Mesenchymal stem cell (in vitro differentiated cells and primary cell): ENCODE data around the gene RAB3C.

ENCODE experiments used
- DNase-seq: peaks from one replicate; pipeline ENCODE4 v3.0.0-alpha.2; 2013
- H2AFZ ChIP-seq: one replicate; pipeline ENCODE4 v1.6.1; 2013; ENCODE audit warnings: low read depth, mild to moderate bottlenecking, control low read depth, inconsistent platforms, low read length, moderate library complexity
- H2AK5ac ChIP-seq: 2 replicates; pipeline ENCODE4 v1.6.1; 2013; ENCODE audit warnings: low read length, moderate library complexity, mild to moderate bottlenecking, inconsistent platforms; ENCODE audit not compliant: severe bottlenecking
- H2BK120ac ChIP-seq: one replicate; pipeline ENCODE4 v1.6.1; 2013; ENCODE audit warnings: low read depth, mild to moderate bottlenecking, inconsistent platforms, low read length, moderate library complexity
- H2BK12ac ChIP-seq, 2 experiments: one replicate each; pipeline ENCODE4 v1.6.1; 2013; ENCODE audit warnings: inconsistent platforms in 2 of 2, low read length in 2 of 2, mild to moderate bottlenecking in 2 of 2, moderate library complexity in 2 of 2, control low read depth in 1 of 2
- H2BK15ac ChIP-seq: one replicate; pipeline ENCODE4 v1.6.1; 2013; ENCODE audit warnings: mild to moderate bottlenecking, low read depth, inconsistent platforms; ENCODE audit not compliant: poor library complexity, severe bottlenecking
- H2BK5ac ChIP-seq: 2 replicates; pipeline ENCODE4 v1.6.1; 2013; ENCODE audit warnings: low read depth, mild to moderate bottlenecking, low read length, control low read depth, inconsistent platforms; ENCODE audit not compliant: poor library complexity, severe bottlenecking
- H3K14ac ChIP-seq, 2 experiments: one replicate each; pipeline ENCODE4 v1.6.1; 2013; ENCODE audit warnings: inconsistent platforms in 2 of 2, low read length in 2 of 2, control low read depth in 1 of 2, mild to moderate bottlenecking in 1 of 2, moderate library complexity in 1 of 2
- H3K18ac ChIP-seq, 2 experiments: one replicate each; pipeline ENCODE4 v1.6.1; 2013; ENCODE audit warnings: inconsistent platforms in 2 of 2, low read length in 2 of 2, control low read depth in 1 of 2, low read depth in 1 of 2, mild to moderate bottlenecking in 1 of 2
- H3K23ac ChIP-seq, 2 experiments: one replicate each; pipeline ENCODE4 v1.6.1; 2013; ENCODE audit warnings: inconsistent platforms in 2 of 2, low read length in 2 of 2, mild to moderate bottlenecking in 2 of 2, moderate library complexity in 2 of 2, control low read depth in 1 of 2
- H3K27ac ChIP-seq: 2 replicates; pipeline ENCODE4 v1.5.1; 2013; ENCODE audit warnings: mild to moderate bottlenecking, moderate library complexity, low read length, control low read depth, inconsistent platforms; ENCODE audit not compliant: poor library complexity, severe bottlenecking
- H3K27me3 ChIP-seq, 2 experiments: 2 replicates each; pipeline versions ENCODE4 v1.6.1 to v1.7.0; 2013; ENCODE audit warnings: low read length in 2 of 2, mild to moderate bottlenecking in 2 of 2, moderate library complexity in 2 of 2, control low read depth in 1 of 2, inconsistent platforms in 1 of 2; ENCODE audit not compliant: control insufficient read depth in 1 of 2, insufficient read depth in 1 of 2
- H3K36me3 ChIP-seq, 2 experiments: 2 replicates each; pipeline versions ENCODE4 v1.6.1 to v1.7.0; 2013; ENCODE audit warnings: low read length in 2 of 2, control low read depth in 1 of 2, inconsistent platforms in 1 of 2, low read depth in 1 of 2, mild to moderate bottlenecking in 1 of 2; ENCODE audit not compliant: insufficient read depth in 2 of 2, control insufficient read depth in 1 of 2
- H3K4ac ChIP-seq, 2 experiments: one replicate each; pipeline ENCODE4 v1.6.1; 2013; ENCODE audit warnings: inconsistent platforms in 2 of 2, low read length in 2 of 2, mild to moderate bottlenecking in 2 of 2, moderate library complexity in 2 of 2, control low read depth in 1 of 2, low read depth in 1 of 2
- H3K4me1 ChIP-seq: 2 replicates; pipeline ENCODE4 v1.6.1; 2013; ENCODE audit warnings: low read depth, low read length, control low read depth; ENCODE audit not compliant: control insufficient read depth, insufficient read depth
- H3K4me2 ChIP-seq: 2 replicates; pipeline ENCODE4 v1.6.1; 2013; ENCODE audit warnings: low read length, mild to moderate bottlenecking, inconsistent platforms; ENCODE audit not compliant: poor library complexity, severe bottlenecking
- H3K4me3 ChIP-seq, 2 experiments: 2 replicates each; pipeline versions ENCODE4 v1.5.1 to v1.7.0; 2013; ENCODE audit warnings: low read length in 2 of 2, mild to moderate bottlenecking in 2 of 2, control low read depth in 1 of 2, low read depth in 1 of 2; ENCODE audit not compliant: insufficient read depth in 1 of 2
- H3K79me1 ChIP-seq: replicated peaks from 2 replicates; pipeline ENCODE4 v1.6.1; 2013; ENCODE audit warnings: mild to moderate bottlenecking, control low read depth, low read length, inconsistent platforms; ENCODE audit not compliant: poor library complexity, severe bottlenecking
- H3K9ac ChIP-seq: 2 replicates; pipeline ENCODE4 v1.7.0; 2013; ENCODE audit warnings: mild to moderate bottlenecking, low read length, moderate library complexity
- H3K9me3 ChIP-seq: 2 replicates; pipeline ENCODE4 v1.7.0; 2013; ENCODE audit warnings: mild to moderate bottlenecking, low read length; ENCODE audit not compliant: control insufficient read depth
- H4K8ac ChIP-seq: one replicate; pipeline ENCODE4 v1.6.1; 2013; ENCODE audit warnings: inconsistent platforms, mild to moderate bottlenecking, low read length, moderate library complexity
- H4K91ac ChIP-seq: one replicate; pipeline ENCODE4 v1.6.1; 2013; ENCODE audit warnings: mild to moderate bottlenecking, low read length, inconsistent platforms
- WGBS: methylation state at CpG from one replicate; pipeline ENCODE4 v1.1.7; 2013; ENCODE audit warnings: mixed read lengths; 5-methylcytosine and 5-hydroxymethylcytosine counted together

RAB3C gene

GRCh38 chr5:58854441-58854840 is 271.6 kb downstream of the RAB3C start:
- no peak overlapping the region for H3K14ac ChIP-seq
- H2AFZ ChIP-seq, result no peak overlapping the region
- H3K36me3 ChIP-seq, result no peaks in the 10 kb centered on the region
- H3K23ac ChIP-seq, result no peak overlapping the region
- no peak overlapping the region for H4K8ac ChIP-seq
- H2BK120ac ChIP-seq, result no peak overlapping the region
- peaks cover 1% of the 10 kb centered on the region for H3K4me1 ChIP-seq
- H3K4ac ChIP-seq, result no peak overlapping the region
- H3K27ac ChIP-seq, result no peak overlapping the region
- DNase-seq, result no peak
- H3K9ac ChIP-seq, result no peak overlapping the region
- H3K27me3 ChIP-seq, result peaks cover 8 to 15% of the 10 kb centered on the region in 2 experiments
- no peak overlapping the region for H2BK12ac ChIP-seq
- H3K9me3 ChIP-seq, result no peaks in the 10 kb centered on the region
- H4K91ac ChIP-seq, result no peak overlapping the region
- H2BK15ac ChIP-seq, result no peak overlapping the region
- no peak overlapping the region for H3K4me3 ChIP-seq
- no peak overlapping the region for H3K18ac ChIP-seq
- H3K79me1 ChIP-seq, result no peaks in the 10 kb centered on the region
- no peak overlapping the region for H2BK5ac ChIP-seq
- 96% methylated on average over 2 of the region's 2 CpGs for WGBS
- H3K4me2 ChIP-seq, result no peak overlapping the region
- no peak overlapping the region for H2AK5ac ChIP-seq

- Histone ChIP-seq H2BK12ac (no peak overlapping the region), H3K14ac (no peak overlapping the region), H3K36me3 (no peaks in the 10 kb centered on the region), H3K79me1 (no peaks in the 10 kb centered on the region), H4K91ac (no peak overlapping the region), H2AK5ac (no peak overlapping the region), H3K4ac (no peak overlapping the region), H2BK15ac (no peak overlapping the region), H2AFZ (no peak overlapping the region), H3K4me3 (no peak overlapping the region), H2BK120ac (no peak overlapping the region), H3K9ac (no peak overlapping the region), H4K8ac (no peak overlapping the region), H3K23ac (no peak overlapping the region), H3K18ac (no peak overlapping the region), H3K4me1 (no peaks in the 10 kb centered on the region), H2BK5ac (no peak overlapping the region), H3K27ac (no peak overlapping the region), H3K9me3 (no peaks in the 10 kb centered on the region), H3K27me3 (peaks cover 5 to 15% of the 10 kb centered on the region in 2 experiments), H3K4me2 (no peak overlapping the region)
- WGBS, result 80% methylated on average over 6 of the region's 8 CpGs
- no peak for DNase-seq
These were observed 273.2 kb downstream of the RAB3C start for GRCh38 chr5:58855851-58856739.

GRCh38 chr5:58857609-58858008 is 274.7 kb downstream of the RAB3C start:
- no peak overlapping the region for H3K23ac ChIP-seq
- H2BK12ac ChIP-seq, result no peak overlapping the region
- H2BK5ac ChIP-seq, result no peak overlapping the region
- H2AK5ac ChIP-seq, result no peak overlapping the region
- no peaks in the 10 kb centered on the region for H3K9me3 ChIP-seq
- peaks cover 0 to 13% of the 10 kb centered on the region in 2 experiments for H3K27me3 ChIP-seq
- no peak overlapping the region for H2BK120ac ChIP-seq
- no peak overlapping the region for H3K27ac ChIP-seq
- no peak overlapping the region for H2AFZ ChIP-seq
- no peak overlapping the region for H3K4me3 ChIP-seq
- H4K8ac ChIP-seq, result no peak overlapping the region
- H3K4ac ChIP-seq, result no peak overlapping the region
- no peaks in the 10 kb centered on the region for H3K79me1 ChIP-seq
- no peak overlapping the region for H4K91ac ChIP-seq
- DNase-seq, result no peak
- H3K4me1 ChIP-seq, result no peaks in the 10 kb centered on the region
- no peak overlapping the region for H3K9ac ChIP-seq
- no peak overlapping the region for H3K18ac ChIP-seq
- no peak overlapping the region for H2BK15ac ChIP-seq
- no CpG with 5 or more reads among the region's 2 CpGs for WGBS
- H3K4me2 ChIP-seq, result no peak overlapping the region
- no peaks in the 10 kb centered on the region for H3K36me3 ChIP-seq
- no peak overlapping the region for H3K14ac ChIP-seq

- Histone ChIP-seq H4K91ac (no peak overlapping the region), H2BK15ac (no peak overlapping the region), H2BK5ac (no peak overlapping the region), H3K4me3 (no peak overlapping the region), H3K9ac (no peak overlapping the region), H3K4me1 (no peaks in the 10 kb centered on the region), H4K8ac (no peak overlapping the region), H3K4me2 (no peak overlapping the region), H3K36me3 (no peaks in the 10 kb centered on the region), H2AK5ac (no peak overlapping the region), H2BK120ac (no peak overlapping the region), H3K27ac (no peak overlapping the region), H2BK12ac (no peak overlapping the region), H3K18ac (no peak overlapping the region), H3K14ac (no peak overlapping the region), H3K27me3 (peaks cover 0 to 13% of the 10 kb centered on the region in 2 experiments), H3K4ac (no peak overlapping the region), H3K9me3 (no peaks in the 10 kb centered on the region), H2AFZ (no peak overlapping the region), H3K79me1 (no peaks in the 10 kb centered on the region), H3K23ac (no peak overlapping the region)
- DNase-seq, result peak; percentile 5
These were observed 277.8 kb downstream of the RAB3C start for GRCh38 chr5:58860680-58861079.
